ENCODE measurements around the gene GSTK1. TPM values are rescaled to one million over a fixed set of nuclear protein-coding genes. Genes with fewer than 3 reads are reported as not detected.
A peak's percentile ranks its signal among the peaks of the same experiment; 100 is the strongest.

Gene GSTK1
- total RNA-seq, 4 donors from 2014 or later: 96.2 to 166 (median 149) TPM

DNA sequence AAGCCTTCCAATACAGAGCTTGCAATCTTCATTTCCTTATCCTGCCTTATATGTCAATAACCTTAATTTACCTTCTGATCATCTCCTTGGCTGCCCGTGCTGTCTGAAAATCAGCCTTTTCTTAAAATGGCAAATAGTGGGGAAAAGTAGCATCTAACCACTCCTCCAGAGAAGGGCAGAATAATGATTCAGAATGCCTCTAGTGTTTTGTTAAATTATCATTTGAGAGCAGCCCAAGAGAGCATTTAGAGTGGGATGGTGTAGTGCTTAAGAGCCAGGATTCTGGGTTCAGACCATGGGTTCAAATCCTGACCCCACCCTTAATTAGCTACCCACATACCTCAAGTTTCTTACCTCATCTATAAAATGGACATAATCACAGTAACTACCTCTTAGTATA lies 16.9 kb downstream of the GSTK1 start:
- intact Hi-C loops (cut with DNase I): no loop called here
- peak overlapping the region; percentile 48 to 78 (median 72) for H3K27ac ChIP-seq
- DNase-seq: no peak
- H3K4me1 ChIP-seq: peaks cover 14 to 18% (median 15%) of the 10 kb centered on the region in 3 donors
- no peaks in the 10 kb centered on the region for H3K36me3 ChIP-seq
- peak overlapping the region in 1 of 4 donors; percentile 32 for H3K4me3 ChIP-seq
- 33 to 58% methylated on average over 1 of the region's 1 CpG for whole genome bisulfite sequencing, 2 donors
- H3K9me3 ChIP-seq: no peaks in the 10 kb centered on the region
- TF ChIP-seq POLR2A (IDR thresholded peaks at IDR 0.05): no peak
- TF ChIP-seq, protein P1, sequence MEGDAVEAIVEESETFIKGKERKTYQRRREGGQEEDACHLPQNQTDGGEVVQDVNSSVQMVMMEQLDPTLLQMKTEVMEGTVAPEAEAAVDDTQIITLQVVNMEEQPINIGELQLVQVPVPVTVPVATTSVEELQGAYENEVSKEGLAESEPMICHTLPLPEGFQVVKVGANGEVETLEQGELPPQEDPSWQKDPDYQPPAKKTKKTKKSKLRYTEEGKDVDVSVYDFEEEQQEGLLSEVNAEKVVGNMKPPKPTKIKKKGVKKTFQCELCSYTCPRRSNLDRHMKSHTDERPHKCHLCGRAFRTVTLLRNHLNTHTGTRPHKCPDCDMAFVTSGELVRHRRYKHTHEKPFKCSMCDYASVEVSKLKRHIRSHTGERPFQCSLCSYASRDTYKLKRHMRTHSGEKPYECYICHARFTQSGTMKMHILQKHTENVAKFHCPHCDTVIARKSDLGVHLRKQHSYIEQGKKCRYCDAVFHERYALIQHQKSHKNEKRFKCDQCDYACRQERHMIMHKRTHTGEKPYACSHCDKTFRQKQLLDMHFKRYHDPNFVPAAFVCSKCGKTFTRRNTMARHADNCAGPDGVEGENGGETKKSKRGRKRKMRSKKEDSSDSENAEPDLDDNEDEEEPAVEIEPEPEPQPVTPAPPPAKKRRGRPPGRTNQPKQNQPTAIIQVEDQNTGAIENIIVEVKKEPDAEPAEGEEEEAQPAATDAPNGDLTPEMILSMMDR (IDR thresholded peaks at IDR 0.05): no peak
- no peaks in the 10 kb centered on the region for H3K27me3 ChIP-seq

DNA sequence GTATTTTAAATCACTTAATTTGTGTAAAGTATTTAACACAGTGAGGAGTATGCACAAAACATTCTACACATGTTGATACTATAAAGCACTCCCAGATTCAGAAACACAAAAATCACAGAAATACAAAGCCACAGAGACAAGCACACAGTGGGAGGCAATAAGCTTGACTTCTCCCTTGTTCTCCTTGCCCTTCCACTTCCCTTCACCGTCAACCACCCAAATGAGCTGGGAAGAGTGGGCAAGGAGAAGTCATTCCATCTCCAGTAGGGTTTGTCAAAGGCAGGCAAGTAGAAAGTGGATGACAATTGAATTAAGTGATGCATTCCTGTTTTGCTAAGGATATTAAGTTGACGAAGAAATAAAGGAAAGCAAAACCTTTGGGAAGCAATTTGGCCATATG lies 17.3 kb downstream of the GSTK1 start:
- intact Hi-C loops (cut with DNase I): no loop called here
- H3K4me1 ChIP-seq: peaks cover 14 to 18% (median 15%) of the 10 kb centered on the region in 3 donors
- peak overlapping the region in 3 of 4 donors; percentile 72 to 78 (median 72) for H3K27ac ChIP-seq
- WGBS, 2 donors: 75 to 85% methylated on average over 2 of the region's 2 CpGs
- no peak for DNase-seq
- H3K36me3 ChIP-seq: no peaks in the 10 kb centered on the region
- no peaks in the 10 kb centered on the region for H3K27me3 ChIP-seq
- TF ChIP-seq, protein P1 (IDR thresholded peaks at IDR 0.05): no peak
- TF ChIP-seq POLR2A (IDR thresholded peaks at IDR 0.05): no peak
- H3K4me3 ChIP-seq: no peak overlapping the region
- H3K9me3 ChIP-seq: no peaks in the 10 kb centered on the region

DNA sequence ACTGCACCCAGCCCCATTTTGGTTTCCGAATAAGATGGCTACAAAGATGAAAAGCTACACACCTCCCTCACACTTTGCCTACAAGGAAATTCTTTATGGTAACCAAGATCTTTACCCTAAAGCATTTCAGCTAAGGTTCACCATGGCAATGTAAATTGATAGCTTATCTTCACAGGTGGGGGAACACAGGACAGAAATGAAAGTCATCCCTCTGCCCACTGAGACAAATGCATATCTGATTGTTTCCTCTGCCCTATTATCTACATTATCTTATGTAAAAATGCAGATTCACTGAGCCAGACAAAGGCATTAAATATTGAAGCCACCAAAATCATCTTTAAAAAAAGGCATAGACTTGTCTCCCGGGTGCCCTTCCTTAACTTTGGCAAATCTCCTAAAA lies 18.3 kb downstream of the GSTK1 start:
- no peaks in the 10 kb centered on the region for H3K27me3 ChIP-seq
- peaks cover 14 to 18% (median 15%) of the 10 kb centered on the region in 3 donors for H3K4me1 ChIP-seq
- H3K9me3 ChIP-seq: no peaks in the 10 kb centered on the region
- H3K4me3 ChIP-seq: no peak overlapping the region
- no peak for TF ChIP-seq POLR2A (IDR thresholded peaks at IDR 0.05)
- TF ChIP-seq, protein P1 (IDR thresholded peaks at IDR 0.05): no peak
- intact Hi-C loops (cut with DNase I): no loop called here
- no peak overlapping the region for H3K27ac ChIP-seq
- 84 to 87% methylated on average over 2 of the region's 2 CpGs for WGBS, 2 donors
- no peak for DNase-seq
- no peaks in the 10 kb centered on the region for H3K36me3 ChIP-seq

DNA sequence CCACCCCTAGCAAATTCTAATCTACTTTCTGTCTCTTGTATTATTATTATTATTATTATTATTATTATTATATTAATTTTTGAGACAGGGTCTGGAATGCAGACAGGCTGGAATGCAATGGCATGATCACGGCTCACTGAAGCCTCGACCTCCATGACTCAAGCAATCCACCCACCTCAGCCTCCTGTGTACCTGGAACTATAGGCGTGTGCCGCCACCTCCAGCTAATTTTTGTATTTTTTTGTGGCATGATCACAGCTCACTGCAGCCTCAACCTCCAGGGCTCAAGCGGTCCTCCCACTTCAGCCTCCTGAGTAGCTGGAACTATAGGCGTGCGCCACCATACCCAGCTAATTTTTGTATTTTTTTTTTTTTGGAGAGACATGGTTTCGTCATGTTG lies 18.9 kb downstream of the GSTK1 start:
- Histone ChIP-seq H3K4me3 (no peak overlapping the region), H3K27ac (no peak overlapping the region), H3K27me3 (no peaks in the 10 kb centered on the region), H3K9me3 (no peaks in the 10 kb centered on the region), H3K4me1 (peaks cover 15 to 20% (median 16%) of the 10 kb centered on the region in 3 donors), H3K36me3 (no peaks in the 10 kb centered on the region)
- DNase-seq: no peak
- 87 to 89% methylated on average over 8 of the region's 8 CpGs for WGBS, 2 donors
- TF ChIP-seq, protein P1 (IDR thresholded peaks at IDR 0.05): no peak
- no peak for TF ChIP-seq POLR2A (IDR thresholded peaks at IDR 0.05)
- intact Hi-C loops (cut with DNase I): no loop called here

DNA sequence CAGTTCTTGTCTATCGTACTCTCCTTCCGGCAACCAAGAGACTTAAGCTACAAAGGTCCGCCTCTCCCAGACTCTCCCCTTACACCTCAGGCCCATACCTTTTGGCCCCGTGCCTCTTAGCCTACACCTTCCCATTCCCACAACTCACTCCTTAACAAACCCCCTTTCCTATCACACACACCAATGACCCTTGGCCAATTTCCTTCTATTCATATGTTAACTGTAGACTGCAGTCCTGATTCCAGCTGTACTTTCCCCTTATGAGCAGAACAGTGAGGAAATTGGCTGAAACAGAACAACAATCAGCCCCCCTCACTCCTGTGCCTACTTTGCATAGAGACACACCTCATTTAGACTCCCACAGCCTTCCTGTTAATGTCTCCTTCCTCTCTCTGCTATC lies 20.1 kb downstream of the GSTK1 start:
- H3K27me3 ChIP-seq: no peaks in the 10 kb centered on the region
- intact Hi-C loops (cut with DNase I): no loop called here
- no peak overlapping the region for H3K27ac ChIP-seq
- no peaks in the 10 kb centered on the region for H3K9me3 ChIP-seq
- no peak for DNase-seq
- H3K36me3 ChIP-seq: no peaks in the 10 kb centered on the region
- TF ChIP-seq POLR2A (IDR thresholded peaks at IDR 0.05): no peak
- WGBS, 2 donors: 77 to 78% methylated on average over 4 of the region's 4 CpGs
- H3K4me1 ChIP-seq: peaks cover 15 to 28% (median 23%) of the 10 kb centered on the region in 3 donors
- no peak overlapping the region for H3K4me3 ChIP-seq
